Cerebellar nuclear complex (tissue), 1 donor: ENCODE results near the gene SFXN3.
A peak's percentile ranks its signal among the peaks of the same experiment; 100 is the strongest.

ENCODE experiments used
- DNase-seq, 2 experiments: peaks; one replicate each; lab custom pipeline; 2025; lab: John Stamatoyannopoulos, UW

Gene SFXN3

DNA sequence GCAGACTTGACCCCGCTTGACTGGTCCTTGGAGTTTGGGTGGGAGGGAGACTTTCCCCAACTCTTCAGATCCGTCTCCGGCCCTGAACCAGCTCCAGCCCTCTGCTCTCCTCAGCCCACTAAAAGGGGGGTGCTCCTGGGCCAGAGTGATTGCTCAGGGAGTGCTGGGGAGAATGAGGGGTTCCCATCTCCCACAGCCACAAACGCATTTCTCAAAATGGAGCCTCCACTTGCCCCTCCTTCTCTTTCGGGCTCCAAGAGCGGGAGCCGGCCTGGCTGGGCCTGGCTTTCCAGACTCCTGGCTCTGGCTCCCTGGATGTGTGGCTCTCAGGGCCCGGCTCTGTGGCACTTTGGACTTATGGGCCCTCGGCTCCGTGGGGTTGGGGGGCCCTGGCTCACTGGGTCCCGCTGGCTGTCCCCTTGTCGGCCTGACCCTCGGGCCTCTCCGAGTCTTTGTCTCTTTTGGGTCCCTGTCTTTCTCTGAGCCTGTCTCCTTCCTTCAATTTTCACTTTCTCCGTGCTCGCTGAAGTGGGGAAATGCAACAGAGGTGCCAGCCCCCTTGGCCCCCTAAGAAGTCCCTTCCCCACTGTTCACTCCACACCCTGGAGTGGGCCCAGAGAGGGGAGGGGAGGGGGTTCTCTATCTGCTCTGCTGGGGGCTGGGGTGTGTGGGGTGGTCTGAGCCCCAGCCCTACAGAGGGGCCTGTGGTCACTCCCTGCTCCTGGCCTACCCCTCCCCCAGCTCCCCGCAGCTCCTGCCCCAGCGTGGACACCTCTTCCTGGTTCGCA lies 30.7 kb upstream of the SFXN3 start:
- no peak for DNase-seq

DNA sequence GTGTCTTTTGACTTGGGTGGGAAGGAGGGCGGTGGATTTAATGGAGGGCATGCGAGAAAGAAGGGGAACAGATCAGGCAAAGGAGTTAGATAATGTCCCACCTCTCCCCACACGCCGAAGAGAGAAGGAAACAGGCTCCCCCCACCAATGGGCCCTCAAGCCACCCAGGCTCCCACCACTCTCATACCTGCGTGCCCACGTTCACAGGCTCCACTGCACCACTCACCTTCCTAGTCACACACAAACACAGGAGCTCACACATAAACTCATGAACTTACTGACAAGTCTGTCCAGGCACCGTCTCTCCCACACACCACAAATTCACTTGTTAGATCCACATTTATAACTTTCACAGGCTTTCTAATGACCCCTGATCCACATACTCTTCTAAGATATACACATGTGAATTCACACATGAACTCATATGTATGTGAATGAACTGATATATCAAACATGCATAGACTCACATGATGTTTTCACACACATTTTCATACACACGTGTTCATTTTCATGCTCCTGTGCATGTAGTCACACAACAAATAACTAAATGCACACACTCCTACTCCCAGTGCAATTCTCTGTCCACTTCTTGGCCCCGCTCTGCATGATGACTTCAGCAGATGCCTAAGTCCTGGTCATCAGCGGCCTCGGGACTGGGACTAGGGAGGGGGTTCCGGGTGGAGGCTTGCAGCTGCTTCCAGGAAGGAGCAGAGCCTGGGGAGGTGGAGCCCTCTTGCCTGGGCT lies 29.9 kb upstream of the SFXN3 start:
- no peak for DNase-seq

DNA sequence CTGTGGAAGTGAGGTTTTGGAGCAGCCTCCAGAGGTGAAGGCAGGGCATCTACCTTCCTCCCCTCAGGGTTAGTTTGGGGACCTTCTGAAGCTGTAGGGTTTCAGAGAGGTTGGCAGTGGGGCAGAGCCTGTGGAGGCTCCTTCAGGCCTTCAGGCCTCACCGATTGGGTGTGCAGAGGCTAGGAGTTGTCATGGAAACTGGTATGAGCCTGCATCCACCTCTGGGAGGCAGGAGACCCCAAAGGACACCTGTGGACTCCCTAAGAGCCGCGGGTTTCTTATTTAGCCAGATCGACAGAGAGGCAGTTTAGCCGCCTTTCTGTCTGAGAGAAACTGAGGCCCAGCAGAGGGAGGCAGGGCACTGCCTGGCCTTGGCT lies 29.4 kb upstream of the SFXN3 start:
- DNase-seq, result no peak

DNA sequence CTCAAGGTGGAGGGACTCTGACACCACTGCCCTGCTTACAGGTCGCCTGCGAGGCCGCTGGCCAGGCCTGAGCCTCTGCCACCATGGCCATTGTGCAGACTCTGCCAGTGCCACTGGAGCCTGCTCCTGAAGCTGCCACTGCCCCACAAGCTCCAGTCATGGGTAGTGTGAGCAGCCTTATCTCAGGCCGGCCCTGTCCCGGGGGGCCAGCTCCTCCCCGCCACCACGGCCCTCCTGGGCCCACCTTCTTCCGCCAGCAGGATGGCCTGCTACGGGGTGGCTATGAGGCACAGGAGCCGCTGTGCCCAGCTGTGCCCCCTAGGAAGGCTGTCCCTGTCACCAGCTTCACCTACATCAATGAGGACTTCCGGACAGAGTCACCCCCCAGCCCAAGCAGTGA lies 28.6 kb upstream of the SFXN3 start:
- no peak for DNase-seq

DNA sequence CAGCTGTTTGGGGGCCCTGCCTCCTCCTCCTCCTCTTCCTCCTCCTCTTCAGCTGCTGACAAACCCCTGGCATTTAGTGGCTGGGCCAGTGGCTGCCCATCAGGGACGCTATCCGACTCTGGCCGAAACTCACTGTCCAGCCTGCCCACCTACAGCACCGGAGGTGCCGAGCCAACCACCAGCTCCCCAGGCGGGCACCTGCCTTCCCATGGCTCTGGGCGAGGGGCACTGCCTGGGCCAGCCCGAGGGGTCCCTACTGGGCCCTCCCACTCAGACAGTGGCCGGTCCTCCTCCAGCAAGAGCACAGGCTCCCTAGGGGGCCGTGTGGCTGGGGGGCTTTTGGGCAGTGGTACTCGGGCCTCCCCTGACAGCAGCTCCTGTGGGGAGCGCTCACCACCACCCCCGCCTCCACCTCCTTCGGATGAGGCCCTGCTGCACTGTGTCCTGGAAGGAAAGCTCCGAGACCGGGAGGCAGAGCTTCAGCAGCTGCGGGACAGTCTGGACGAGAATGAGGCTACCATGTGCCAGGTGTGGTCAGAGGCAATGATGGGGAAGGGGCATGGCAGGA lies 27.3 kb upstream of the SFXN3 start:
- DNase-seq, result no peak

DNA sequence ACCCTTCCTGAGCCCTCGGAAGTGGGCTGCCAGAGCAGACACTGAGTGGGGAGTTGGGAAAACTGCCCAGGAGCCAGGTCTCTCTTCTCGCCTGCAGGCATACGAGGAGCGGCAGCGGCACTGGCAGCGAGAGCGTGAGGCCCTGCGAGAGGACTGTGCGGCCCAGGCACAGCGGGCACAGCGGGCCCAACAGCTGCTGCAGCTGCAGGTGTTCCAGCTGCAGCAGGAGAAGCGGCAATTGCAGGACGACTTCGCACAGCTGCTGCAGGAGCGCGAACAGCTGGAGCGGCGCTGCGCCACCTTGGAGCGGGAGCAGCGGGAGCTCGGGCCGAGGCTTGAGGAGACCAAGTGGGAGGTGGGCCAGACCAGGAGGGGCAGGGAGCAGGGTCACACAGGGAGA lies 25.7 kb upstream of the SFXN3 start:
- no peak for DNase-seq

DNA sequence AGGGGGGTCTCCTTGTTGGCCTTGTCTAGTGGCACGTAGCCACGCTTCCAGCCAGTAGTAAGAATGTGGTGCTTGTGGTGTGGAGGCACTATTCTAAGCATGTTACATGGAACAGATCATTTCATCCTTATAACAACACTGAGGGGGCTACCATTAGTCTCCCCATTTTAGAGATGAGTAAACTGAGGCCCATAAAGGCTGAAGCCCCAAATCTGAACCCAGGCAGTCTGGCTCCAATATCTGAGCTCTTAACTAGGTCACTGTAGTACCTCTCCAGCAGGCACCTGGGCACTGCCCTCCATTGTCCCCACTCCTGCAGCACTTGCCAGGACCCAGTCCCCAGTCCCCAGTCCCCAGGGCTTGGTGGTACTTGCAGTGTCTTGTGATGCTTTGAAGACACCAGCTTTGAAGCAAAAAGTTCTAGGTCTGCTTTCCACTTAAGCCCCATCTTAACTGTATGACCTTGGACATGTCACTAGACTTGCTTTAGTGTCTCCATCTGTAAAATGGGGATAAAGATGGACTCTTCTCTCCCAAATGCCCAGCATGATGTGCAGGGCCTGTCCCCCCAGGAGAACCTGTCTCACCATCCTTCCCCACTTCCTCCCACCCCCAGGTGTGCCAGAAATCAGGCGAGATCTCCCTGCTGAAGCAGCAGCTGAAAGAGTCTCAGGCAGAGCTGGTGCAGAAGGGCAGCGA lies 25.0 kb upstream of the SFXN3 start:
- DNase-seq, result no peak

DNA sequence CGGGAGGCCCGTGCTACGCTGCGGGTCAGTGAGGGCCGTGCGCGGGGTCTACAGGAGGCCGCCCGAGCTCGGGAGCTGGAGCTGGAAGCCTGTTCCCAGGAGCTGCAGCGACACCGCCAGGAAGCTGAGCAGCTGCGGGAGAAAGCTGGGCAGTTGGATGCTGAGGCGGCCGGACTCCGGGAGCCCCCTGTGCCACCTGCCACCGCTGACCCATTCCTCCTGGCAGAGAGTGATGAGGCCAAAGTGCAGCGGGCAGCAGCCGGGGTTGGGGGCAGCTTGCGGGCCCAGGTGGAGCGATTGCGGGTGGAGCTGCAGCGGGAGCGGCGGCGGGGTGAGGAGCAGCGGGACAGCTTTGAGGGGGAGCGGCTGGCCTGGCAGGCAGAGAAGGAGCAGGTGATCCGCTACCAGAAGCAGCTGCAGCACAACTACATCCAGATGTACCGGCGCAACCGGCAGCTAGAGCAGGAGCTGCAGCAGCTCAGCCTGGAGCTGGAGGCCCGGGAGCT lies 24.4 kb upstream of the SFXN3 start:
- DNase-seq, result no peak

DNA sequence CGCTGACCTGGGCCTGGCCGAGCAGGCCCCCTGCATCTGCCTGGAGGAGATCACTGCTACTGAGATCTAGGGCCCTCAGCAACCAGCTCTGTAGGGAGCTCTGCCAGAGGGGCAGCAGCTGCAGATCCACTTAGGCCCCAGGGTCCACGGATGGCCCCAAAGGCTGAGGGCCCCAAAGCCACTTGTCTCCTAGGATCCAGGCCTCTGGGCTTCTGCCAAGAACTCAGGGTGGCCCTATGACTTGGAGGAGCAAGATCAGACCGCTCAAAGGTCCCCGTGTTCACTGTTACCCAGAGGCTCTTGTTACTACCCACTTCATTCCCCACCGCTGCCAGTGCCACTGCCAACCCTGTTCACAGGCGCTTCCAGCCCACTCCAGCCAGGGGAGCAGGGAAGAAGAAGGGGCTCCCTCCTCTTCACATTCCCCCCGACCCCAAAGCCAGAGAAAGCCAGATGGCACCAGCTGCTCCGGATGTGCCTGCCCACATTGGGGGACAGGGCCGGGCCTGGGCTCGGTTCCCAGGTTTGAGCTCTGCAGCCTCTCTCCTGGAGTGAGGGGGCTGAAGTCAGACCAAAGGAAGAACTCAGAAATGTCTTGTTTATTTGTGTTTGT lies 23.8 kb upstream of the SFXN3 start:
- no peak for DNase-seq

DNA sequence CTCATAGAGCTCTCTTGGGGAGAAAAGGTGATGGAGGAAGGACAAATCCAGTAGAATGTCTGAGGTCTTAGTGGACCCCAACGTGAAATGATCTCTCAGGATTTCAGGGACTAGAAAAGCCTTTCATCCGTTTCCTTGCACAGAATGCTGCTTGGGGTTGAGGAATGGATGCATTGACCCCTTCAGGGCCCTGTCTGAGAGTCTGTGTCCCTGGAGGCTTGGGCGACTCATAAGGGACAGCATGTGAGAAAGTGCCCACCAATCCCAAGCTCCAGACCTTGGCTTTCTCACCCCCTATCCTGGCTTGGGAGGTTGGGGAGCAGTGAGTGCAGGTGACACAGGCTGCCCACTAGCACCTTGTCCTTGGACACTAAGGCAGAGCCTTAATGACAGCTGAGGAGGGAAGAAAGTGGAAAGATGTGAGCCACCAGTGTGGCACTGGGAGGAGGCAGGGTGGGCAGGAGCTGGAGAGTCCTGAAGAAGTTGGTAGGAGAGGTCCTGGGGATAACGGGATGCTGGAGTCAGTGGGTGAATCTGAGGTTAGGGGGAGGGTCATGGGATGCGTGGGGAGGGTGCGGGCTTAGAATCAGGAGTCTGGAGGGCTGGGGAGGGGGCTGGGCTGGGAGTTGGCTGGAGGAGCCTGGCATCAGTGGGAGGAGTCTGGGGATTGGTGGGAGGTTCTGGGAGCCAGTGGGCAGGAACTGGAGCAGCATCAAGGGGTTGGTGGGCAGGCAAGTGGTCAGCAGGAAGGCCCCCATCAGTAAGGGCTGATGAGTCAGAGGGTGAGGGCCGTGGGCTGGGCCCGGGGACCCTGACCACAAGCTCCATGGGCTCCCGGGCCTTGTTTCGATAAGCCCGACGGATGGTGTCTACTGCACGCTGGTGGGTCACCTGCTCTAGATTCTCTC lies 22.9 kb upstream of the SFXN3 start:
- no peak for DNase-seq

DNA sequence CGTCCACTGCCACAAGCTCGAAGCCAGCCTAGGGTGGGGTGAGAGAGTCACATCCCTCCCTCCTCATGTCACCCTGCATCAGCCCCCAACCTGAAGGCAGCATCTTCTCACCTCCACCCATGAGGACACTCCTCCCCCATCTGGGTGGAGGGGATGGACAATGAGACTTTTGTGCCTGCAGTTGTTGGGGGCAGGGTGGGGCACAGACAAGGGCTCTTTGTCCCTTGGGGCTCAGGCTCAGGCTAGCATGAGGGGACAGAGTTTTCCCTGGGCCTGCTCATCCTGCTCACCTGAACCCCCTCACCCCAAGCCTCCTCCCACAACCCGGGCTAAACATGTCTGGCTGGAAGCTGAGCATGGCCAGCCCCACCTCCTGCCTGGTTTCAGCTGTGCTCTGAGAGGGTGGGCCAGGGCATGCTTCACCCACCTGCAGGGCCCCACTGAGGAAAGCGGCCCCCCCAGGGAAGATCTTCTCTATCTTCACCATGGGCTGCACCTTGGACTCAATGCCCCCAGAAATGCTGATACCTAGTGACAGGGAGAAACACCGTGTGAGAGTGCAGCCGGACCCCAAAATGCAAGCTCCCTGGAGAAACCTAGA lies 22.1 kb upstream of the SFXN3 start:
- no peak for DNase-seq

DNA sequence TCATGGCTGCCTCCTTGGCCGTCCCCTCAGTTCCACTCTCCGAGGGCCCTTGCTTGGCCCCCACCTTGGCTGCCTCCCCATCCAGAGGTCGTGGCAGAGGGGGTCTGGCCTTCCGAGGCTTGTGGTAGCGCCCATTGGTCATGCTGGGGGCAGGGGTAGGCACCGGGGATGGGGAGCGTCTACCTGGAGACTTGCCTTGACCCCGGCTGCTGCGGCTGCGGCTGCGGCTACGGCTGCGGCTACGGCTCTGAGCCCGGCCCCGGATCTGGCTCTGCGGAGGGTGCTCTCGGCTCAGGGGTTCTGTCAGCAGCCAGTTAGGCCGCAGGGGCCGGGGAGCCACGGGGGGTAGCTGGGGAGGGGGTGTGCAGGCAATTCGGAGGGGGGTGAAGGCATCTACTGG lies 20.7 kb upstream of the SFXN3 start:
- no peak for DNase-seq

DNA sequence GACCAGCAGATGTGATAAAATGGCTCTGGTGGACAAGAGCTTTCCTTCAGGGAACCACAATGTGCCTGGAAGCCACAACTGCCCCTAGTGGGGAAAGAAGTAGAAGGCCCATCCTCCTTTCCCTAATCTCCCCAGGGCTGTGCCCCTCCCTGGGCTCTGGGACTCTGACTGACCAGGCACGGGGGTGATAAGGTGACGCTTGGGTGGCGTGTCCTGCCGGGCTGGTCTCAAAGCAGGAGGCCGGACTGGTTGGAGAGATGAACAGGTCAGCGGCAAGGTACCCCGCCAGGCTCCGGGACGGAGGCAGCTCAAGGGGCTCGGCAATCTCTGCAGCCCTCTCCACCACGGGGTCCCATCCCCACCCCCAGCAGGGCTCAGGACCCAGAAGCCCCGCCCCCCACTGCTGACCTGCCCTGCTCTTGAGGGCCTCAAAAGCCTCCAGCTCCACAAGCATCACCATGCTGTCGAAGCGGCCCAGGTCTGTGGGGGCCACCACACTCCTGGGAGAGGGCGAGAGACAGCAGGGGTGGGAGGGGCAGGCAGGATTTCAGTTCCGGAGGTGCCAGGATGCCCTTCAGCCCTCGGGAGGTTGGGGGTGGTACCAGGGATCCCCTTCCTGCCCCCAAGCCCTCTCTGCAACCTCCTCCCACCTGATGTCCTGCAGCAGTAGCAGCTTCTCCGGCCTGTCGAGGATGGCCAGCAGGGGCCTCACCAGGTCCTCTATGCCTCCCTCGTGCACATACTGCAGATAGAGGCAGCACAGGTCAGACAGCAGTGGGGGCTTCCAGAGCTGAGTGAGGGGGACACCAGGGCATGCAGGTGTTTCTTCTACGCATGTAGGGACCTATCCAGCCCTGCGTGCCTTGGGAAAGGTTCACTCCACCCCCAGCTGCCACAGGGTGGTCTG lies 19.3 kb upstream of the SFXN3 start:
- no peak for DNase-seq

DNA sequence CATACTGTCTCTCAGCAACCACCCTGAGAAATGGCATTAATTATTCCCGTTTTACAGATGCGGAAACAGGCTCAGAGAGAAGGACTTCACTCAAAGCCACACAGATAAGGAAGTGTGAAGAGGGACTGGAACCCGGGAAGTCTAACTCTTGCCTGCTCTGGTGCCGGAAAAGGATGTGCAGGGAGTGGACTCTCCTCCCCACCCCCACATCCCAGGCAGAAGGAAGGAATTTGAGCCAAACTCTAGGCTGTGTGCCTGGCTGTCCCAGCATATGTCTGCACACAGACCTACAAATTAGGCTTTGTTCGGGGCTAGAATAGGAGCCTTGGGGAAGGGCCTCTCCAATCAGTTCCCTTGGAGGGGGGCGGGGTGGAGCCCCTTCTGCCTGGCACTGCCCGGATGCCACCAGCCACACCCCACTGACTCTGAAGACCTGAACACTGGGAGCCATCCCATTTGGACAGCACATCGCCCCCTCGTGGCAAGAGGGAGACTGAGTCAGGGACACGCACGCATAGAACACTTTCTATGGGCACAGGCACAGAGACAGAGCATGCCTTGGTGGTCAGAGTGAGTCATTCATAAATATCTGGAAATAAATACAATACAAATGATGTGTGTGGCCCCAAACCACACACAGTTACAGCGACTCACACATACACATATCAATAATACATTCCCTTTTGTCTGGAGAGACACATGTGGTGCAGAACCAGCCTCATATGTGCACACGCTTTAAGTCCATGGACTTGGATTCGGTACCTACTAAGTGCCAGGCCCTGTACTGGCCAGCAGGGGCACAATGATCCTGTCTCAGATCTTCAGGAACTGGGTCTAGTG lies 18.3 kb upstream of the SFXN3 start:
- peak in 1 of 2 experiments; percentile 76 for DNase-seq

DNA sequence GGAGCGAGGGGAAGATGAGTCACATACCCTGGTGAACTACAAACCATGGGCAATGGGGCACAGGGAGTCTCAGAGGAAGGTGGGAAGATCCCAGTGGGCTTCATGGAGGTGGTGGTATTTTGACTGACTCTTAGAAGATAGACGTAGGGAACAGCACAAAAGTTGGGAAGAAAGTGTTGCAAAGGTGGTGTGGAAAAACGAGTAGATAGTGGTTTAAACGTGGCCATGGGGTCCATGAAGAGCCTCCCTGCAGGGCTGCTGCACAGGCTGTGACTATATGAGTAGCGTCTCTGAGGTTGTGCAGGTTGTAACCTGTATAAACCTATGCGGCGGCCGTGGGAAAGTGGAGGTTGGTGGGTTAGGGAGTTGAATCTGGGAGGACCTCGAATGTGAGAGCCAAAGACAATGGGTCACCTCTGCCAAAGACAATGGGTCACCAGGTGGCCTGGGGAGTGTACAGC lies 17.6 kb upstream of the SFXN3 start:
- no peak for DNase-seq

DNA sequence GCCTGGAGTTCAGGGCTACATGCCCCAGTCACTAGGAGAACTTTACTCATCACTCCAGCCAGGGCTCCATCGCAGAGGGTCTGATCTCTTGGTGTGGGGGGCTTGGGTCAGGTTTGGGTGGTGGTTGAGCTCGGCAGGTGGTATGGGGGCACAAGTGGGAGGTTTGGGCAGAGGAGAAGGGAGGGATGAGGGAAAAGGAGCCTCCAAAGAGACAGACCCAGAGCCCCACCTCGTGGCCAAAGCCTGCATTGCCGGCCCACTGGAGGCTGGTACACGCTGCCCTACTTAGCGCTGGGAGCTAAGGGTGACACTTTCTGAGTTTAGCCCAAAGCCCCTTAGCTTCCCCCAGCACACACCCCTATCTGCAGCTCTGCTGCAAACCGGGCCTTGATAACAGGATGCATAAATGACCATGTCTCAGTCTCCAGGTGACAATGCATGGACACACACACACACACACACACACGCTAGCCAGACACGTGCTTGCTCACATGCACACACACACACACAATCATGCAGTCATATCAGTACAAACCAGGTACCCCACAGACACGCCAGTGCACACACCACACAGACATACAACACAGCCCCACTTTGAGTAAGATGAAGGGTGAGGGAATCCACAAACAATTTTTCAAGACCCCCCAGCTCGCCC lies 16.7 kb upstream of the SFXN3 start:
- DNase-seq, result peak in 1 of 2 experiments; percentile 58

DNA sequence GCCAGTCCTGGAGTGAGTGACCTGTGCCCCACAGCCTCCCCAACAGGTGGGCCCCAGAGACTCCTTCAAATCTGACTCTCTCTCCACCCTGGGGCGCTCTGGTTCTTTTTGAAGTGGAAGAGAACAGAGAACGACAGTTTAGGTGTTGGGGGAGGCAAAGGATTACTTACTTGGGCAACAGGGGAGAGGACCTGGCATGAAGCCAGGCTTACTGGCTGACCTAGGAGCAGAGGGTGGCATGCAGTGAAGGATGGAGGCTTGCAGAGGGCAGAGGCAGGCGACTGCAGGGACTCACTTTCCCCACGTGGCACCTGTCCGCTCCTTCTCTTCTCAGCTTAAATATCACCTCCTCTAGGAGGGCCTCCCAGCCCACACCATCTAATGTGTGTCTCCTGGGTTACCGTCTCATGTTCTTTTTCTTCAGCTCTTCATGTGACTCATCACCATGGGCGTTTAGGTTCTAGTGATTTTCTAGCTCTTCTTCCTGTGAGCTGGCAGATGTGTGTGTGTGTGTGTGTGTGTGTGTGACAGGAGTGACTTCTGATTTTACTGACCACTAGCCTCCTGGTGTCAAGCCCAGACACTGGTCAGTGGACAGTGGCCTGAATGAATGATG lies 16.0 kb upstream of the SFXN3 start:
- no peak for DNase-seq
